ENCODE results near the gene PLA2G2C. TPM values are rescaled to one million over a fixed set of nuclear protein-coding genes. Genes with fewer than 3 reads are reported as not detected.

PLA2G2C gene
- total and polyA plus RNA-seq, 7 donors = not detected

- Histone ChIP-seq H3K4me3 (no peak overlapping the region), H3K9me3 (no peaks in the 10 kb centered on the region), H3K4me1 (peaks cover 4% of the 10 kb centered on the region), H3K27me3 (ENCODE audit: insufficient read depth in 3 of 3, low read length in 2 of 3) (peaks cover 0 to 13% (median 0%) of the 10 kb centered on the region in 3 donors), H3K27ac (no peak overlapping the region), H3K36me3 (ENCODE audit: insufficient read depth in 1 of 2, low read depth in 1 of 2) (no peaks in the 10 kb centered on the region)
- ATAC-seq (no peak), DNase-seq (no peak)
- intact Hi-C loops (cut with DNase I) = loop anchor here (2.0 to 10.0 kb wide), 3 partner anchors 207 to 277 kb away; no protein-coding TSS in a partner anchor
- WGBS, 3 donors = 72 to 73% (median 73%) methylated on average over 6 of the region's 6 CpGs
- no peak for TF ChIP-seq CTCF (IDR thresholded peaks at IDR 0.05)
Measured at GRCh38 chr1:20215716-20216115, 29.4 kb upstream of the PLA2G2C start.

- peak; percentile 55 to 81 for DNase-seq
- intact Hi-C loops (cut with DNase I) = loop anchor here (2.0 to 10.0 kb wide), 4 partner anchors 159 to 280 kb away; no protein-coding TSS in a partner anchor
Measured at GRCh38 chr1:20212685-20213331, 26.5 kb upstream of the PLA2G2C start.

GRCh38 chr1:20212085-20212684 is 25.9 kb upstream of the PLA2G2C start:
- no peaks in the 10 kb centered on the region for H3K36me3 ChIP-seq (ENCODE audit: insufficient read depth in 1 of 2, low read depth in 1 of 2)
- no peak for TF ChIP-seq CTCF (IDR thresholded peaks at IDR 0.05)
- H3K27me3 ChIP-seq (ENCODE audit: insufficient read depth in 3 of 3, low read length in 2 of 3) = peaks cover 0 to 20% (median 0%) of the 10 kb centered on the region in 3 donors
- no peaks in the 10 kb centered on the region for H3K9me3 ChIP-seq
- no peak overlapping the region for H3K27ac ChIP-seq
- no peak for DNase-seq
- 67 to 70% (median 68%) methylated on average over 11 of the region's 11 CpGs for WGBS, 3 donors
- H3K4me1 ChIP-seq = peaks cover 4% of the 10 kb centered on the region
- ATAC-seq = peak in 1 of 4 donors; percentile 26
- intact Hi-C loops (cut with DNase I) = loop anchor here (2.0 to 10.0 kb wide), 4 partner anchors 160 to 281 kb away; no protein-coding TSS in a partner anchor
- H3K4me3 ChIP-seq = no peak overlapping the region

More at GRCh38 chr1:20212685-20213331, 26.5 kb upstream of the PLA2G2C start:
- Histone ChIP-seq H3K4me3 (peak overlapping the region; percentile 32), H3K36me3 (ENCODE audit: insufficient read depth in 1 of 2, low read depth in 1 of 2) (no peaks in the 10 kb centered on the region), H3K9me3 (no peaks in the 10 kb centered on the region), H3K4me1 (peaks cover 4% of the 10 kb centered on the region), H3K27ac (no peak overlapping the region), H3K27me3 (ENCODE audit: insufficient read depth in 3 of 3, low read length in 2 of 3) (peaks cover 0 to 20% (median 0%) of the 10 kb centered on the region in 3 donors)
- peak; percentile 73 for TF ChIP-seq CTCF (IDR thresholded peaks at IDR 0.05)
- 3 to 6% (median 3%) methylated on average over 21 of the region's 21 CpGs for WGBS, 3 donors
- peak; percentile 54 to 89 (median 78) for ATAC-seq

- peaks cover 4% of the 10 kb centered on the region for H3K4me1 ChIP-seq
- peaks cover 0 to 17% (median 0%) of the 10 kb centered on the region in 3 donors for H3K27me3 ChIP-seq (ENCODE audit: insufficient read depth in 3 of 3, low read length in 2 of 3)
- no peak overlapping the region for H3K27ac ChIP-seq
- intact Hi-C loops (cut with DNase I) = loop anchor here (5.0 to 10.0 kb wide), 3 partner anchors 161 to 223 kb away; no protein-coding TSS in a partner anchor
- ATAC-seq (no peak), DNase-seq (no peak)
- no peak overlapping the region for H3K4me3 ChIP-seq
- no peaks in the 10 kb centered on the region for H3K36me3 ChIP-seq (ENCODE audit: insufficient read depth in 1 of 2, low read depth in 1 of 2)
- 55 to 69% (median 58%) methylated on average over 4 of the region's 4 CpGs for WGBS, 3 donors
- no peak for TF ChIP-seq CTCF (IDR thresholded peaks at IDR 0.05)
- H3K9me3 ChIP-seq = no peaks in the 10 kb centered on the region
Measured at GRCh38 chr1:20211511-20211931, 25.2 kb upstream of the PLA2G2C start.
